Measurements from ENCODE around the gene IL17RA.

- no peak for TF ChIP-seq CTCF (conservative IDR thresholded peaks at IDR 0.05)
- no peak for TF ChIP-seq ZFX (IDR thresholded peaks at IDR 0.05)
Measured at GRCh38 chr22:17143101-17143500, 58.3 kb downstream of the IL17RA start.

Measured in C4-2B (cell line).